Uterine smooth muscle cell (primary cell): Measurements from ENCODE around the gene HEXB. TPM values are rescaled to one million over a fixed set of nuclear protein-coding genes. Genes with fewer than 3 reads are reported as not detected.

Experiments used
- total RNA-seq: library from RNA; depleted of rRNA; stranded (reverse); fragments of >200 nt; gene quantifications from 2 replicates; pipeline ENCODE4 v1.2.3, GENCODE V29; 2014

Gene HEXB
- 221 and 346 TPM in 2 replicates for total RNA-seq

DNA sequence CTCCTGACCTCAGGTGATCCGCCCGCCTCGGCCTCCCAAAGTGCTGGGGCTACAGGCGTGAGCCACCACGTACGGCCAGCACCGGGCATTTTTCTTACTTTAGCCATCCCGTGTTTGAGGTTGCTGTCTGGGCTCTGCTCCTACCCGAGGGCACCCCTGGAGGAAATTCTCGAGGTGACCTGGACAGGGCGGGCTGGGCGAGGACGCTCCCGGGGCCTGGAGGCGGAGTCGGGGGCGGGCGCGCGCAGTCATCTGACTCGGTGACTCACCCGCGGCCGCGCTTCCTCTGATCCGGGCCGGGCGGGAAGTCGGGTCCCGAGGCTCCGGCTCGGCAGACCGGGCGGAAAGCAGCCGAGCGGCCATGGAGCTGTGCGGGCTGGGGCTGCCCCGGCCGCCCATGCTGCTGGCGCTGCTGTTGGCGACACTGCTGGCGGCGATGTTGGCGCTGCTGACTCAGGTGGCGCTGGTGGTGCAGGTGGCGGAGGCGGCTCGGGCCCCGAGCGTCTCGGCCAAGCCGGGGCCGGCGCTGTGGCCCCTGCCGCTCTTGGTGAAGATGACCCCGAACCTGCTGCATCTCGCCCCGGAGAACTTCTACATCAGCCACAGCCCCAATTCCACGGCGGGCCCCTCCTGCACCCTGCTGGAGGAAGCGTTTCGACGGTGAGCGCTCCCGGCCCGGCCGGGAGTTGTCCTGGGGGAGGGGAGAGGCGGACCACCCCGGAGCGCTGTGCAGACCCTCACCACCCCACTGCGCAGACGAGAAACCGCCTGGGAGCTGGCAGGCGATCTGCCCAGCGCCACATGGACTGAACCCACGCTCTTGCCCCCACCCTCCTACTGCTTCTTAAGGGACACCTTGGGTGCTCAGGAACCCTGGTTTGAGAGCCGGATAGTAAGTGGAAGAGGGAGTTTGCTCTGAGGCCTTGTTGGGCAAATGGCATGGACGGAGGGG lies at the start of gene HEXB:
HEXB (plus strand) TSS at position 334 of the 952 bp plus-strand sequence; CDS start at position 362, 28 bp downstream.

DNA sequence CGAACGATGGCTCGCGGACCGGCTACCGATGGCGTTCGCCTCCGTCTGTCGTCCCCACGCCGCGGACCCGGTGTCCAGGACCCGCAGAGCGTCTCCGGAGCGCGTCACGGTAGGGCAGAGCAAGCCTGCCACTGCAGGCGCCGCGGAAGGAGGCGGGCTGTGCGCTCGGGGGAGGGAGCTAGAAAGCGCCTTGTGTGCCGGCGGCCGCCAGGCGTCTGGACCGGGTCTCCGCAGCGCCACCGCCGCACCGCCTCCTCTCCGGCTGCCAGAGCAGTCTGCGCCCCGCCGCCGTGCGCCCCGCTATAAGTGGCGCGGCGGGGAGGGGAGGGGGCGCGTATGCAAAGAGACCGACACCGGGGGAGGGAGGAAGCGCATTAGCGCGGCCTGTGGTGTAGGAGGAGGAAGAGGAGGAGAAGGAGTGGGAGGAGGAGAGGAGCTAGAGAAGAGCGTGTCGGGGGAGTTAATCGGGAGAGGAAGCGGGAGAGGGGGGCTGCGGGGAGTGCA lies 44.5 kb upstream of the HEXB start, which contains the start of gene ENC1:
ENC1 (minus strand) TSS at position 279 of the 504 bp plus-strand sequence. CDS start 4,243 bp downstream, outside the sequence.

DNA sequence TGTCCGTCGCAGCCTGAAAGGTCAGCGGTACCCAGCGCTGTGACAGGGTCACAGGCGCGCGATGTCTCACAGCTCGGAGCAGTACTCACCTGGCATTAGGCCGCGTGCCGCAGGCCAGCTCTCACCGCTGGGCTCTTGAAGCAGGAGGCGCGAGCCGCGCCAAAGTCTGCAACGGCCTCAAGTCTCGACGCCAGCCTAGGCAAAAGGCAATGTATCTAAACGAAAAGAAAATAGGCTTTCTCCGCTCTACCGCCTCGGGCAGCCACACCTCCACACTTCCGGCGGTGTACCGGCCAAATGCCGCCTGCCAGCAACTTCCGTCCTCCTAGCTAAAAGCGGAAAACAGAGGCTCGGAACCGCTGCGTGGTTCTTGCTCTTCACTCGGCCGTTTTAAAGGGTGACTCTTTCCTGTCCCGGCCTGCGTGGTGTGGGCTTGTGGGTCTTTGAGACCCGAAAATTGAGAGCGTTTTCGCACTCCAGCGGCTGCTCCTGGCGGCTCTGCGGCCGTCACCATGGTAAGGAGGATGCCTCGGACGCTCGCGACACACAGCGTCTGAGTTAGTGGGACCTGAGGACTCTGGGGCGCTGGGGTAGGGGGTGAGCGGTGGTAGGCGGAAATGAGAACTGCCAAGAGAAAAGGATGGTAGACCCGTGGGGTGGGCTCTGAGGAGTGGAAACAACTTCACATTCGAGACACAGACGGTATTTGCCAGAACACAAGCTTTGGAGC lies 82.0 kb downstream of the HEXB start, which contains the start of the genes GFM2 and NSA2:
GFM2 (minus strand) TSS at position 269 of the 730 bp plus-strand sequence. CDS start 3,375 bp downstream, outside the sequence.
NSA2 (plus strand) TSS at position 401 of the 730 bp plus-strand sequence; CDS start at position 513, 112 bp downstream.

Other genes with a start within 250 kb of the HEXB start
- gene ENC1, start 44.5 kb upstream of the HEXB start, total RNA-seq = 27.7 and 32.9 TPM in 2 replicates
- gene GFM2, start 81.9 kb downstream of the HEXB start, total RNA-seq = 40.7 and 48.4 TPM in 2 replicates
- 87.0 and 148 TPM in 2 replicates for gene NSA2, start 82.0 kb downstream of the HEXB start, total RNA-seq
- 2.6 and 3.2 TPM in 2 replicates for gene FAM169A, start 181.2 kb downstream of the HEXB start, total RNA-seq